Activated CD4-positive, alpha-beta memory T cell treated with anti-CD3 and anti-CD28 coated beads for 36 hours (primary cell): ENCODE data around the gene SLC5A6. TPM values are rescaled to one million over a fixed set of nuclear protein-coding genes. Genes with fewer than 3 reads are reported as not detected.
"Not testable (repeated sequence)": the region's sequence is repeated elsewhere in the genome, so short reads cannot be mapped to it uniquely, and the experiment has no call there.

Experiments used
- CTCF ChIA-PET: fragments of 350-600 bp; sonication (Branson Sonifier 250); formaldehyde crosslinking; loops from one replicate; lab custom pipeline; 2021; ENCODE audit warnings: antibody characterized with exemption, inconsistent platforms; lab: Charles Lee
- POLR2A ChIA-PET: fragments of 350-600 bp; sonication (Branson Sonifier 250); formaldehyde crosslinking; loops from one replicate; lab custom pipeline; 2021; ENCODE audit warnings: antibody characterized with exemption; lab: Charles Lee
- DNase-seq: peaks from one replicate; pipeline ENCODE4 v3.0.0-alpha.2; 2020
- H3K27ac Mint-ChIP-seq: one replicate; pipeline ENCODE4 v1.8.0; 2021; ENCODE audit warnings: mixed read lengths
- H3K27me3 Mint-ChIP-seq: one replicate; pipeline ENCODE4 v1.8.0; 2021; ENCODE audit warnings: mixed read lengths
- H3K36me3 Mint-ChIP-seq: one replicate; pipeline ENCODE4 v1.8.0; 2021; ENCODE audit warnings: mixed read lengths
- H3K4me1 Mint-ChIP-seq: one replicate; pipeline ENCODE4 v1.8.0; 2021; ENCODE audit warnings: low read depth, mixed read lengths
- H3K4me3 Mint-ChIP-seq: one replicate; pipeline ENCODE4 v1.8.0; 2021; ENCODE audit warnings: mild to moderate bottlenecking, mixed read lengths
- H3K9me3 Mint-ChIP-seq: one replicate; pipeline ENCODE4 v1.8.0; 2021; ENCODE audit warnings: mixed read lengths
- intact Hi-C: fragments of 100-400 bp; cut with micrococcal nuclease; formaldehyde crosslinking; loops from one replicate; pipeline ENCODE4 v1.15.1; 2023
- total RNA-seq, 2 experiments: library from RNA; stranded (reverse); gene quantifications; one replicate each; pipeline ENCODE4 v1.2.3, GENCODE V29; 2021

Gene SLC5A6
- total RNA-seq, 2 experiments from 2014 or later, result 29.2 to 30.2 TPM

DNA sequence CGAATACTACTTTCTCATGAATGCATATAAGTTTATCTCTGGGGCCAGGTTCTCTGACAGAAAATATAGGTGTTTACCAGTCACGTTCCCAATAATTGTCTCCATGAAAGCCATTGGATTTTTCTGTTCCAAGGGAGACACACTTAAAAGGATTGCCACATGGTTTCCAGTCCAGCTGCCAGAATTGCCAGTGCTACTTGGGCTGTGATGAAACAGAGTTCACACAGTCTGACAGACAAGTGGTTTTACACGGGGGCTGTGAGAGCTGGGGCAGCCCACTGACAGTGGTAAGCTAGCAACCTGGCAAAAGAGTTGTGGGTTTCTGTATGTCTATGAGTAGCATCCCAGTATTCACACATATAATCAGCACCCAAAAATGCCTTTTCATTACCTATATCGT lies 28.0 kb downstream of the SLC5A6 start:
- peaks cover 23% of the 10 kb centered on the region for H3K27me3 Mint-ChIP-seq
- DNase-seq, result no peak
- ChIA-PET CTCF (interaction anchor here (0.6 to 2.1 kb wide), 3 partner anchors 14 to 1333 kb away, joined by 3 to 9 read pairs (median 4); no protein-coding TSS in a partner anchor), POLR2A (no interaction called here)
- intact Hi-C loops, result no loop called here
- no peaks in the 10 kb centered on the region for H3K4me1 Mint-ChIP-seq
- no peaks in the 10 kb centered on the region for H3K9me3 Mint-ChIP-seq
- no peak overlapping the region for H3K27ac Mint-ChIP-seq
- no peak overlapping the region for H3K4me3 Mint-ChIP-seq
- no peaks in the 10 kb centered on the region for H3K36me3 Mint-ChIP-seq

DNA sequence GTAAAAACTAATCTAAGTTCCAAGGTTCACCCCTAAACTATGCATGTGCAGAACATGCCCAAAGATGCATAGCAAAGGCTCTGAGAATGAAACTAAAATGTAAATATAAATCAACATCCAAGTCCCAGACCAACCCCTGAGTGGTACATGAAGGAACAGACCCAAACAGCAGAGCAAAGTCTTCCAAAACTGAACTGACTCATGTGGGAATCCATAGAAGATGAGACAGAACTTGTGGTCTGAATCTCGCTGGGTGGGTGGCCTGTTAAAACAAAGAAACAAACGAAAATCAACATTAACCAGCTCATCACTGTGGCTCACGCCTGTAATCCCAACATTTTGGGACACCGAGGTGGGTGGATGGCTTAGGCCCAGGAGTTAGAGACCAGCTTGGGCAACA lies 29.7 kb downstream of the SLC5A6 start:
- no peak for DNase-seq
- Mint-ChIP-seq H3K4me3 (no peak overlapping the region), H3K27me3 (peaks cover 26% of the 10 kb centered on the region), H3K36me3 (no peaks in the 10 kb centered on the region), H3K27ac (no peak overlapping the region), H3K9me3 (no peaks in the 10 kb centered on the region), H3K4me1 (no peaks in the 10 kb centered on the region)
- CTCF ChIA-PET, result interaction anchor here (1.1 kb wide), 1 partner anchor 121 kb away, joined by 3 read pairs; no protein-coding TSS in a partner anchor
- POLR2A ChIA-PET, result no interaction called here
- intact Hi-C loops, result no loop called here

- POLR2A ChIA-PET, result no interaction called here
- no peaks in the 10 kb centered on the region for H3K36me3 Mint-ChIP-seq
- DNase-seq, result no peak
- CTCF ChIA-PET, result interaction anchor here (0.9 to 2.0 kb wide), 3 partner anchors 9 to 100 kb away, joined by 3 to 10 read pairs (median 5); no protein-coding TSS in a partner anchor
- H3K4me1 Mint-ChIP-seq, result no peaks in the 10 kb centered on the region
- intact Hi-C loops, result no loop called here
- no peaks in the 10 kb centered on the region for H3K9me3 Mint-ChIP-seq
- H3K27me3 Mint-ChIP-seq, result peaks cover 26% of the 10 kb centered on the region
- no peak overlapping the region for H3K27ac Mint-ChIP-seq
- H3K4me3 Mint-ChIP-seq, result no peak overlapping the region
These were observed 32.6 kb downstream of the SLC5A6 start for GRCh38 chr2:27179344-27180000.

GRCh38 chr2:27178469-27178868 lies 33.6 kb downstream of the SLC5A6 start:
- ChIA-PET CTCF (interaction anchor here (2.0 kb wide), 1 partner anchor 8 kb away, joined by 10 read pairs; no protein-coding TSS in a partner anchor), POLR2A (no interaction called here)
- Mint-ChIP-seq H3K36me3 (no peaks in the 10 kb centered on the region), H3K27me3 (peaks cover 25% of the 10 kb centered on the region), H3K27ac (no peak overlapping the region), H3K9me3 (no peaks in the 10 kb centered on the region), H3K4me1 (no peaks in the 10 kb centered on the region), H3K4me3 (no peak overlapping the region)
- intact Hi-C loops, result no loop called here
- DNase-seq, result no peak

GRCh38 chr2:27177441-27178351 lies 34.4 kb downstream of the SLC5A6 start:
- no peak for DNase-seq
- ChIA-PET CTCF (interaction anchor here (0.7 to 2.0 kb wide), 2 partner anchors 7 to 255 kb away, joined by 3 to 10 read pairs; no protein-coding TSS in a partner anchor), POLR2A (no interaction called here)
- H3K36me3 Mint-ChIP-seq, result no peaks in the 10 kb centered on the region
- H3K27me3 Mint-ChIP-seq, result peaks cover 25% of the 10 kb centered on the region
- H3K27ac Mint-ChIP-seq, result no peak overlapping the region
- H3K9me3 Mint-ChIP-seq, result no peaks in the 10 kb centered on the region
- intact Hi-C loops, result no loop called here
- no peaks in the 10 kb centered on the region for H3K4me1 Mint-ChIP-seq
- H3K4me3 Mint-ChIP-seq, result no peak overlapping the region

DNA sequence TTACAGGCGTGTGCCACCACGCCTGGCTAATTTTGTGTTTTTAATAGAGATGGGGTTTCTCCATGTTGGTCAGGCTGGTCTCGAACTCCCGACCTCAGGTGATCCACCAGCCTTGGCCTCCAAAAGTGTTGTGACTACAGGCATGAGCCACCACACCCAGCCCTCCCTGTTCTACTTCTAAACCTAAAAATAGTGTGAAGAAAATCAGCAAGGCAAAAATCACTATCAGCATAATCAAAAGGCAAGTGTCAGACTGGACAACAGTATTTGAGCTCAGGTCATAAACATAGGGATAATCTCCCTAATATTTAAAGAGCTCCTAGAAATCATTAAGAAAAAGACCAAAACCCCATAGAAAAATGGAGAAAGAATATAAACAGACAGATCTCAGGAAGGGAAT lies 36.3 kb downstream of the SLC5A6 start:
- not testable (repeated sequence) for H3K27ac Mint-ChIP-seq

GRCh38 chr2:27175330-27175729 lies 36.7 kb downstream of the SLC5A6 start:
- DNase-seq, result no peak
- ChIA-PET POLR2A (no interaction called here), CTCF (interaction anchor here (0.6 to 2.0 kb wide), 7 partner anchors 9 to 107 kb away, joined by 3 to 10 read pairs (median 4); no protein-coding TSS in a partner anchor)
- Mint-ChIP-seq H3K27ac (no peak overlapping the region), H3K4me1 (no peaks in the 10 kb centered on the region), H3K4me3 (no peak overlapping the region), H3K9me3 (no peaks in the 10 kb centered on the region), H3K36me3 (no peaks in the 10 kb centered on the region), H3K27me3 (peaks cover 12% of the 10 kb centered on the region)
- intact Hi-C loops, result no loop called here

More for the DNA sequence above, 36.3 kb downstream of the SLC5A6 start:
- H3K4me1 Mint-ChIP-seq, H3K36me3 Mint-ChIP-seq, intact Hi-C loops, POLR2A ChIA-PET, H3K4me3 Mint-ChIP-seq, H3K9me3 Mint-ChIP-seq, DNase-seq: not testable (repeated sequence)
- CTCF ChIA-PET, result interaction anchor here (0.6 to 2.0 kb wide), 5 partner anchors 9 to 128 kb away, joined by 3 to 10 read pairs (median 3); no protein-coding TSS in a partner anchor
- H3K27me3 Mint-ChIP-seq, result peaks cover 13% of the 10 kb centered on the region

DNA sequence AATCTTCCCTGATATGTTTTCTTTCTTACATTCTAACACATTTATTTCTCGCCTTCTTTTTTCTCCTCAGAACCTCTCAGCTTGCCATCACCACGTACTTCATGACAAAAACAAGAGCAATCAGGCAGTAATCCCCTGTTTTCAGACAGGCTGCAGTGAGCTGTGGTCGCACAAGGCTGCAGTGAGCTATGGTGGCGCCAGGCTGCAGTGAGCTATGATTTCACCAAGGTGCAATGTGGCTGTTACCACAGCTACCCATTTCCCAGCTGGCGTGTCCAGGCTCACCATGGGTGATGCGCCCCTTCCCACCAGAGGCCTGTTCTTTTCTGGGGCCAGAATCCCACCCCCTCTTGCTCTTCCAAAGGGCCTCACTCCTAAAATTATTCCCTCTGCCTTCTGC lies 37.4 kb downstream of the SLC5A6 start:
- H3K4me3 Mint-ChIP-seq, result no peak overlapping the region
- H3K36me3 Mint-ChIP-seq, result no peaks in the 10 kb centered on the region
- intact Hi-C loops, result no loop called here
- no peak for DNase-seq
- no peak overlapping the region for H3K27ac Mint-ChIP-seq
- H3K4me1 Mint-ChIP-seq, result peaks cover 2% of the 10 kb centered on the region
- H3K9me3 Mint-ChIP-seq, result no peaks in the 10 kb centered on the region
- H3K27me3 Mint-ChIP-seq, result peaks cover 8% of the 10 kb centered on the region
- CTCF ChIA-PET, result interaction anchor here (0.8 to 2.0 kb wide), 5 partner anchors 8 to 108 kb away, joined by 3 to 10 read pairs (median 5); no protein-coding TSS in a partner anchor
- POLR2A ChIA-PET, result no interaction called here

DNA sequence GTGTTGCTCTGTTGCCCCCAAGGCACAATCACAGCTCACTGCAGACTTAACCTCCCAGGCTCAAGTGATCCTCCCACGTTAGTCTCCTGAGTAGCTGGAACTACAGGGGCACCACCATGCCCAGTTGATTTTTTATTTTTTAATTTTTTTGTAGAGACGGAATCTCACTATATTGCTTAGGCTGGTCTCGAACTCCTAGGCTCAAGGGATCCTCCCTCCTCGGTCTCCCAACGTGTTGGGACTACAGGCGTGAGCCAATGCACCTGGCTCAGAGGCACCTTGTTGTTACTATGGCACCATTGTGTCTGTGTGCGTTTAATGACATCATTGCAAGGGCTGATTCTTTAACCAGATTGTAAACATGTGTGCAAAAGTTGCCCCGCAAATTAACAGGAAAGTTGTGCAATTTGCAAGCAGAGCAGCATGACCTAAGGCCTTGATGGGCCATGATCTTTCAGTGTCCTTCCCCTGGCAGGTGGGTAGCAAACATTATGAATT lies 40.7 kb downstream of the SLC5A6 start:
- intact Hi-C loops, result no loop called here
- POLR2A ChIA-PET, result no interaction called here
- no peak for DNase-seq
- Mint-ChIP-seq H3K9me3 (no peaks in the 10 kb centered on the region), H3K4me1 (peaks cover 2% of the 10 kb centered on the region), H3K4me3 (no peak overlapping the region), H3K36me3 (no peaks in the 10 kb centered on the region), H3K27me3 (peaks cover 3% of the 10 kb centered on the region), H3K27ac (no peak overlapping the region)
- CTCF ChIA-PET, result interaction anchor here (0.6 to 3.5 kb wide), 8 partner anchors 7 to 131 kb away, joined by 3 to 45 read pairs (median 10); partner anchors contain the start of gene TRIM54

DNA sequence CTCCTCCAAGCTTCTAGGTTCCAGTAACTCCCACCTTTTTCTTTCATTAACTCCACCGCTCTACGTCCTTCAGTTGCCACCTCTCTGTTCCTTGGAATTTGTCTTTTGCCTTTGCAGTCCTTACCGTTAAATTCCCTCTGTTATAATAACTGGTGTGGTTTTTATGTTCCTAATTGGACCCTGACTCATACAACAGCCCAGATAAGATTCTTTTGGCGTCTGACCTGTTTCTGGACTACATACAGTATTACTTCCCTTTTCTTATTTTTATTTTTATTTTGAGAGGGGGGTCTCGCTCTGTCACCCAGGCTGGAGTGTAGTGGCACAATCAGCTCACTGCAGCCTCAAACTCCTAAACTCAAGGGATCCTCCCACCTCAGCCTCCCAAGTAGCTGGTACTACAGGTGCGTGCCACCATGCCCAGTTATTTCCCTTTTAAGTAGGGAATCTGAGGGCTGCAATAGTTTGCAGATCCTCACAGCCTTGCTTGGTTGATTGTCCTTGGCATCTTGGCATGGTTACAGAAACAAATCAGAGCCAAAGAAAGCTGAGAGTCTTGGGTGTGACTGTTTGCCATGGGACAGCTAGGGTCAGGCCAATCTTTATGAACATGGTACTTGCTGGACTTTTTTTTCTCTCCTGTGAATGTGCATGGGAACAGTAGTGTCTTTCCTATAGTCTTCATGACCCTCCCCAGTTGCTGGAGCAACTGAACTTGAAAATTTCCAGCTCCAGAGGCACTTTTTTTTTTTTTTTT lies 41.3 kb downstream of the SLC5A6 start:
- Mint-ChIP-seq H3K27ac (no peak overlapping the region), H3K4me1 (peaks cover 2% of the 10 kb centered on the region), H3K4me3 (no peak overlapping the region), H3K27me3 (peaks cover 3% of the 10 kb centered on the region), H3K9me3 (no peaks in the 10 kb centered on the region), H3K36me3 (no peaks in the 10 kb centered on the region)
- ChIA-PET CTCF (interaction anchor here (0.5 to 3.5 kb wide), 19 partner anchors 8 to 428 kb away, joined by 3 to 45 read pairs (median 6); partner anchors contain the start of genes KHK, PREB and TRIM54), POLR2A (no interaction called here)
- no peak for DNase-seq
- intact Hi-C loops, result no loop called here
